HepG2 (cell line): Measurements from ENCODE around the gene SLC16A1. TPM values are rescaled to one million over a fixed set of nuclear protein-coding genes. Genes with fewer than 3 reads are reported as not detected.

Experiments used
- FOXA3 ChIP-seq: IDR thresholded peaks from 2 replicates; pipeline ENCODE4 v1.6.1; 2016; ENCODE audit warnings: missing genetic modification reagents, missing compliant biosample characterization
- FOXO1 ChIP-seq: sonication (generic); formaldehyde crosslinking; IDR thresholded peaks from 2 replicates; pipeline ENCODE4 v1.4.0; 2020; ENCODE audit warnings: missing genetic modification reagents
- IRF9 ChIP-seq: sonication (generic); formaldehyde crosslinking; IDR thresholded peaks from 2 replicates; pipeline ENCODE4 v1.8.0; 2022; ENCODE audit warnings: missing genetic modification reagents, mild to moderate bottlenecking, borderline replicate concordance
- MBD4 ChIP-seq: IDR thresholded peaks from 2 replicates; pipeline ENCODE4 v1.6.1; 2012; ENCODE audit warnings: low read length, inconsistent platforms, borderline replicate concordance
- MEF2D ChIP-seq: sonication (generic); formaldehyde crosslinking; IDR thresholded peaks from 2 replicates; pipeline ENCODE4 v1.5.1; 2020; ENCODE audit warnings: mild to moderate bottlenecking, missing genetic modification reagents
- PCBP2 ChIP-seq: fragments of 200-400 bp; formaldehyde crosslinking; optimal IDR thresholded peaks from 2 replicates; pipeline ENCODE3; 2018; ENCODE audit warnings: low read length, low read depth; ENCODE audit not compliant: poor library complexity, severe bottlenecking
- RAD21 ChIP-seq: fragments of 450-650 bp; formaldehyde crosslinking; IDR thresholded peaks from 2 replicates; pipeline ENCODE4 v1.5.0; 2020; ENCODE audit warnings: mild to moderate bottlenecking
- RBFOX2 ChIP-seq: fragments of 200-400 bp; formaldehyde crosslinking; IDR thresholded peaks from 2 replicates; pipeline ENCODE4 v1.6.1; 2017; ENCODE audit warnings: low read depth, mild to moderate bottlenecking, low read length
- SIX4 ChIP-seq: sonication (generic); formaldehyde crosslinking; IDR thresholded peaks from 2 replicates; pipeline ENCODE4 v1.4.0; 2020; ENCODE audit warnings: missing genetic modification reagents
- SP5 ChIP-seq: IDR thresholded peaks from 2 replicates; pipeline ENCODE4 v1.6.1; 2016; ENCODE audit warnings: low read depth, borderline replicate concordance
- STAG1 ChIP-seq: sonication (generic); formaldehyde crosslinking; IDR thresholded peaks from 2 replicates; pipeline ENCODE4 v1.4.0; 2020; ENCODE audit warnings: missing genetic modification reagents
- ZNF274 ChIP-seq: sonication (generic); formaldehyde crosslinking; IDR thresholded peaks from 2 replicates; pipeline ENCODE4 v1.5.1; 2020; ENCODE audit warnings: mild to moderate bottlenecking, missing genetic modification reagents
- ZNF382 ChIP-seq: sonication (generic); formaldehyde crosslinking; IDR thresholded peaks from 2 replicates; pipeline ENCODE4 v1.5.0; 2020; ENCODE audit warnings: missing genetic modification reagents, mild to moderate bottlenecking, borderline replicate concordance
- ZNF574 ChIP-seq: sonication (generic); formaldehyde crosslinking; IDR thresholded peaks from 2 replicates; pipeline ENCODE4 v1.4.0; 2020; ENCODE audit warnings: missing genetic modification reagents
- ZNF614 ChIP-seq: IDR thresholded peaks from 2 replicates; pipeline ENCODE4 v1.6.1; 2018; ENCODE audit warnings: missing biosample characterization, missing genetic modification reagents, inconsistent platforms, borderline replicate concordance
- ZNF674 ChIP-seq: sonication (generic); formaldehyde crosslinking; IDR thresholded peaks from 2 replicates; pipeline ENCODE4 v1.5.0; 2020; ENCODE audit warnings: low read depth, mild to moderate bottlenecking, missing genetic modification reagents
- ZNF776 ChIP-seq: sonication (generic); formaldehyde crosslinking; IDR thresholded peaks from 2 replicates; pipeline ENCODE4 v1.4.0; 2020; ENCODE audit warnings: mild to moderate bottlenecking, missing genetic modification reagents
- polyA plus RNA-seq, 8 experiments: library from polyadenylated mRNA; depleted of rRNA in 3 of 8; stranded (reverse) in 7 of 8; unstranded in 1 of 8; fragments of >200 nt; fragmentation: Illumina TruSeq in 4 of 8; extraction: Trizol in 4 of 8; gene quantifications; 2 replicates each; pipeline versions ENCODE4 v1.2.1 to v1.2.3, GENCODE V29; 2011 to 2016; ENCODE audit warnings: low read depth in 4 of 8, missing spikeins in 1 of 8, mixed read lengths in 1 of 8; ENCODE audit not compliant: insufficient read depth in 1 of 8
- total RNA-seq, 5 experiments: library from RNA; depleted of rRNA; stranded (reverse); fragments of >200 nt; fragmentation: Illumina TruSeq; extraction: Trizol; gene quantifications; 2 replicates each; pipeline ENCODE4 v1.2.3, GENCODE V29; 2016; ENCODE audit warnings: low read depth in 1 of 5
- TF ChIP-seq, protein P1 (sequence below): sonication (generic); formaldehyde crosslinking; IDR thresholded peaks from 2 replicates; pipeline ENCODE4 v1.8.0; 2022; ENCODE audit warnings: low read depth, missing genetic modification reagents
- TF ChIP-seq, protein P2 (sequence below): sonication (generic); formaldehyde crosslinking; IDR thresholded peaks from 2 replicates; pipeline ENCODE4 v1.9.0; 2022; ENCODE audit warnings: missing genetic modification reagents, mild to moderate bottlenecking, borderline replicate concordance
- TF ChIP-seq, protein P3 (sequence below): sonication (generic); formaldehyde crosslinking; IDR thresholded peaks from 2 replicates; pipeline ENCODE4 v1.4.0; 2020; ENCODE audit warnings: missing genetic modification reagents, borderline replicate concordance

Gene SLC16A1
- total and polyA plus RNA-seq, 2 of the 13 experiments (the other 11 are each of a cell fraction or from before 2014, with no cell fraction given) = 106 to 142 TPM

DNA sequence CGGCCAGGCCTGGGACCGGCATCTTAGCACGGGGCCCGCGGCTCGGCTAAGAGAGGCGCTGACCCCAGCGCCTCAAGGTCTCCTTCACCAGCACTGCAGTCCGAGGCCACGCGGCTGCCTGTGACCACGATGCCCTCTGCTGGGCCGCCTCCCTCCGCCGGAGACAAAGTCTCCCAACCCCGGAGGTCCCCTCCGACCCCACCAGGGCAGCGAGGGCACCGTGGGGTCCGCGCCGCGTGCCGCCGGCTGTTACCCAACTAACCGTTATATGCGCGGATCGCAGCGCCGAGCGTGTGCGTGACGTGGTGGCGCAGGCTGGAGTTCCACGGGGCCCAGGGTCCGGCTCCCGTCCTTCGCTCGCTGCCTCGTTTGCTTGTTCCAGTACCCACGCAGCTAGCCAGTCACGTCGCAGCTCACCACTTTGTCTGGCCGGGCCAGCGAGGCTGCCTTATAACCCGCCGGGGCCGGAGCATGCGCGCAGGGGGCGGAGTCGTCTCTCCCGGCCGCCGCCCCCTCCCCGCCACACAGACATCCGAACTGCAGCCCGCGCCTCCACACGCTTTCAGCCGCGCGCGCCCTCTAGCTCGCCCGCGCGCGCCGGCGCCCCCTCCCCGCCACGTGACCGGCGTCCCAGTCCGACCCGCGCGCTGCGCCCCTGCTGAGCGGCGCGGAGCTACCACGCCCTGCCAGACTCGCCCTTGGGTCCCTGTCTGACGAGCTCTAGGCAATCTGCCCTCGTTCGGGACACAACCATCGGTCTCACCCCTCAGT lies at the start of gene SLC16A1 (continued):
- TF ChIP-seq ZNF574 (peak; percentile 51; the same call in 1 of the 2 replicates), ZNF674 (CRISPR knock-in tag) (no peak), IRF9 (CRISPR knock-in tag) (peak; percentile 21; the same call in 1 of the 2 replicates), ZNF776 (CRISPR knock-in tag) (peak; percentile 87; the same call in 1 of the 2 replicates), ZNF382 (CRISPR knock-in tag) (no peak), SIX4 (CRISPR knock-in tag) (0 out of 2 replicates have a peak, but pooled peaks have one; percentile 5), STAG1 (CRISPR knock-in tag) (peak; percentile 47), RAD21 (CRISPR knock-in tag) (peak; percentile 60; the same call in 1 of the 2 replicates), SP5 (CRISPR knock-in tag) (peak; percentile 29), ZNF614 (CRISPR knock-in tag) (peak; percentile 23; the same call in 1 of the 2 replicates), MBD4 (no peak), ZNF274 (CRISPR knock-in tag) (no peak), RBFOX2 (peak; percentile 99), FOXO1 (CRISPR knock-in tag) (no peak; the same call in 1 of the 2 replicates), FOXA3 (CRISPR knock-in tag) (peak; percentile 39), MEF2D (CRISPR knock-in tag) (peak; percentile 75), PCBP2 (no peak)
- TF ChIP-seq, protein P1, sequence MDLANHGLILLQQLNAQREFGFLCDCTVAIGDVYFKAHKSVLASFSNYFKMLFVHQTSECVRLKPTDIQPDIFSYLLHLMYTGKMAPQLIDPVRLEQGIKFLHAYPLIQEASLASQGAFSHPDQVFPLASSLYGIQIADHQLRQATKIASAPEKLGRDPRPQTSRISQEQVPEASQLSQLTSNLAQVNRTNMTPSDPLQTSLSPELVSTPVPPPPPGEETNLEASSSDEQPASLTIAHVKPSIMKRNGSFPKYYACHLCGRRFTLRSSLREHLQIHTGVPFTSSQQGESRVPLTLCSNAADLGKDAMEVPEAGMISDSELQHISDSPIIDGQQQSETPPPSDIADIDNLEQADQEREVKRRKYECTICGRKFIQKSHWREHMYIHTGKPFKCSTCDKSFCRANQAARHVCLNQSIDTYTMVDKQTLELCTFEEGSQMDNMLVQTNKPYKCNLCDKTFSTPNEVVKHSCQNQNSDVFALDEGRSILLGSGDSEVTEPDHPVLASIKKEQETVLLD (CRISPR knock-in tag) = peak; percentile 66; the same call in 1 of the 2 replicates
- TF ChIP-seq, protein P2, sequence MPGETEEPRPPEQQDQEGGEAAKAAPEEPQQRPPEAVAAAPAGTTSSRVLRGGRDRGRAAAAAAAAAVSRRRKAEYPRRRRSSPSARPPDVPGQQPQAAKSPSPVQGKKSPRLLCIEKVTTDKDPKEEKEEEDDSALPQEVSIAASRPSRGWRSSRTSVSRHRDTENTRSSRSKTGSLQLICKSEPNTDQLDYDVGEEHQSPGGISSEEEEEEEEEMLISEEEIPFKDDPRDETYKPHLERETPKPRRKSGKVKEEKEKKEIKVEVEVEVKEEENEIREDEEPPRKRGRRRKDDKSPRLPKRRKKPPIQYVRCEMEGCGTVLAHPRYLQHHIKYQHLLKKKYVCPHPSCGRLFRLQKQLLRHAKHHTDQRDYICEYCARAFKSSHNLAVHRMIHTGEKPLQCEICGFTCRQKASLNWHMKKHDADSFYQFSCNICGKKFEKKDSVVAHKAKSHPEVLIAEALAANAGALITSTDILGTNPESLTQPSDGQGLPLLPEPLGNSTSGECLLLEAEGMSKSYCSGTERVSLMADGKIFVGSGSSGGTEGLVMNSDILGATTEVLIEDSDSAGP (CRISPR knock-in tag) = peak; percentile 70; the same call in 1 of the 2 replicates
- TF ChIP-seq, protein P3, sequence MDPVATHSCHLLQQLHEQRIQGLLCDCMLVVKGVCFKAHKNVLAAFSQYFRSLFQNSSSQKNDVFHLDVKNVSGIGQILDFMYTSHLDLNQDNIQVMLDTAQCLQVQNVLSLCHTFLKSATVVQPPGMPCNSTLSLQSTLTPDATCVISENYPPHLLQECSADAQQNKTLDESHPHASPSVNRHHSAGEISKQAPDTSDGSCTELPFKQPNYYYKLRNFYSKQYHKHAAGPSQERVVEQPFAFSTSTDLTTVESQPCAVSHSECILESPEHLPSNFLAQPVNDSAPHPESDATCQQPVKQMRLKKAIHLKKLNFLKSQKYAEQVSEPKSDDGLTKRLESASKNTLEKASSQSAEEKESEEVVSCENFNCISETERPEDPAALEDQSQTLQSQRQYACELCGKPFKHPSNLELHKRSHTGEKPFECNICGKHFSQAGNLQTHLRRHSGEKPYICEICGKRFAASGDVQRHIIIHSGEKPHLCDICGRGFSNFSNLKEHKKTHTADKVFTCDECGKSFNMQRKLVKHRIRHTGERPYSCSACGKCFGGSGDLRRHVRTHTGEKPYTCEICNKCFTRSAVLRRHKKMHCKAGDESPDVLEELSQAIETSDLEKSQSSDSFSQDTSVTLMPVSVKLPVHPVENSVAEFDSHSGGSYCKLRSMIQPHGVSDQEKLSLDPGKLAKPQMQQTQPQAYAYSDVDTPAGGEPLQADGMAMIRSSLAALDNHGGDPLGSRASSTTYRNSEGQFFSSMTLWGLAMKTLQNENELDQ = no peak
